NCI-H82 treated with DMSO at 0.1 percent for 48 hours (cell line): Measurements from ENCODE around the gene CMTM5.
"Not testable (repeated sequence)": the region's sequence is repeated elsewhere in the genome, so short reads cannot be mapped to it uniquely, and the experiment has no call there.

ENCODE experiments used
- DNase-seq: peaks from one replicate; lab custom pipeline; 2025; ENCODE audit not compliant: unreplicated experiment; lab: John Stamatoyannopoulos, UW

CMTM5 gene

DNA sequence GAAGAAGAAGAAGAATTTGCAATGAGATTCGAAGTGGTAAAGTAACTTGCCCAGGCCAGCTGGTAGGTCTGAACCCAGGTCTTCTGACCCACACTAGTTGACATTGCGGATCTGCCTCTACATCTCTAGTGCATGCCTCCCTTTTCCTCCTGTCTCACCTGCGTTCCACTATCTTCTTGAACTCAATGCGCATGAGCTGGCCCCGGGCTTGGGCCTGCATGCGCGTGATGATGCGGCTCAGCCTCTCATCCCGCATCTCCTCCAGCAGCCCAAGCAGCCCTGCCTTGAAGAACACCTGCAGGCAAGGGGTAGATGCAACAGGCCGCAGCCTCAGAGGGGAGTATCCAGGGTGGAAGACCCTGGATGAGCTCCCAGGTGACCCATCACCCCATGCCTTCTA is 19.3 kb downstream of the CMTM5 start:
- no peak for DNase-seq

DNA sequence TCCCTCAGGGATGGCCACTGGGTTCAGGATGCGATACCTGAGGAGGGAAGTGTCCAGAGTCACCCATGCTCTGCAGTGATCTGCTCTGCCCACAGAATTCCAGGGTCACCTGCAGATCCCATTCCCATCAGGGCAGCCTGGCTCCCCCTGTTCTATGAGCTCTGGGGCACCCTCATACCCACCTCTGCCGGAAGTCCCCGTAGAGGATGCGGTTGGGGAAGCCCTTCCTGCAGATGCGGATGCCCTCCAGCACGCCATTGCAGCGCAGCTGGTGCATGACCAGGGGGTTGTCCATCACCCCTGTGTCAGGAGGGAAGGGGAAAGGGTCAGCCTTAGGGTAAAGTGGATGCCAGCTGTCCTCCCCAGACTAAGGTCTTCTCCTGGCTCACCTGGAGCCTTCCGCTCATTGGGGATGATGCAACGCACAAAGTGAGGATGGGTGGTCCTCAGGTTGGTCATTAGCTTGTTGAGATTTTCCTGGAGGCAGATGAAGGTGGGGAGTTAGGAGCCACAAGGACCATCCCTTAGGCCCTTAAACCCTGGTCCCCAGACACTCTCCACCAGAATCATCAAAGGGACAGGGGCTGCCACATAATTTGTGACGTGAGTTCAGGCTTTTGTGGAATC is 20.0 kb downstream of the CMTM5 start:
- no peak for DNase-seq

- no peak for DNase-seq
Measured at GRCh38 chr14:23398348-23398747, 21.5 kb downstream of the CMTM5 start.

GRCh38 chr14:23399136-23399535 is 22.3 kb downstream of the CMTM5 start:
- no peak for DNase-seq

DNA sequence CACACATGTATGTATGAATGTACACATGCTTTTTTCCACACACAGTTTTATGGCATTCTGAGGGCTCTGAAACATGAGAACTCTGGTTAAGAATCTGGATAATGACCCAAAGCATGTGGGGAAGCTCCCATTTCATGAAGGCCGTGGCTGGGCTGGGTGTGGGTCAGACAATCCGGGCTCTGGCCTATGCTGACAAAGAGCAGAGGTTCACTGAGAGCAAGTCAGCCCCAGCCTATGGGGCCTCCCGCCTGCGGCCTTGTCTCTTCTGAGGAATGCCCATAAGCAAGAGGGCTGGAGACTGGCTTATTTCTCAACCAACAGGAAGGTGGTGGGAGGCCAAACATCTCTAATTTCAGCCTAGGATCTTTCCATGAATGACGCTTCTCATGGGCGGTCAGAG is 22.7 kb downstream of the CMTM5 start:
- DNase-seq: no peak

- not testable (repeated sequence) for DNase-seq
Measured at GRCh38 chr14:23400496-23401149, 23.8 kb downstream of the CMTM5 start.

DNA sequence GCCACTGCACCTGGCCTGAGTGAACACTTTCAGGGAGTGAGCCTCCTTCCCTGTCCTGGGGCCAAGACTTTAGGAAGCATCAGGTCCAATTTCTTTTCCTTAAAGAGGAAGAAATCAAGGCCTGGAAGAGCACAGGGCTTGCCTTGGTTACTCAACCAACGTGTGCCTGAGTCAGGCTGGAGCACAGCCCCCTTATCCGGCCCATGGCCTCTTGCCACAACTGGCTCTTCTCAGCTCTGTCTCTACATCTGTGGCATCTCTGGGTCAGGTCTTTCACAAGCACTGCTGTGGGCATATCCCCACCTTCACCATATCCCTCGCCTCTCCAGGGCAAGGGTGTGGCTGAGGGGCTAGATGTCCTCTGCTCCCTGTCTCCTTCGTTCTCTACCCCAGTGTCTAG is 24.4 kb downstream of the CMTM5 start:
- no peak for DNase-seq

DNA sequence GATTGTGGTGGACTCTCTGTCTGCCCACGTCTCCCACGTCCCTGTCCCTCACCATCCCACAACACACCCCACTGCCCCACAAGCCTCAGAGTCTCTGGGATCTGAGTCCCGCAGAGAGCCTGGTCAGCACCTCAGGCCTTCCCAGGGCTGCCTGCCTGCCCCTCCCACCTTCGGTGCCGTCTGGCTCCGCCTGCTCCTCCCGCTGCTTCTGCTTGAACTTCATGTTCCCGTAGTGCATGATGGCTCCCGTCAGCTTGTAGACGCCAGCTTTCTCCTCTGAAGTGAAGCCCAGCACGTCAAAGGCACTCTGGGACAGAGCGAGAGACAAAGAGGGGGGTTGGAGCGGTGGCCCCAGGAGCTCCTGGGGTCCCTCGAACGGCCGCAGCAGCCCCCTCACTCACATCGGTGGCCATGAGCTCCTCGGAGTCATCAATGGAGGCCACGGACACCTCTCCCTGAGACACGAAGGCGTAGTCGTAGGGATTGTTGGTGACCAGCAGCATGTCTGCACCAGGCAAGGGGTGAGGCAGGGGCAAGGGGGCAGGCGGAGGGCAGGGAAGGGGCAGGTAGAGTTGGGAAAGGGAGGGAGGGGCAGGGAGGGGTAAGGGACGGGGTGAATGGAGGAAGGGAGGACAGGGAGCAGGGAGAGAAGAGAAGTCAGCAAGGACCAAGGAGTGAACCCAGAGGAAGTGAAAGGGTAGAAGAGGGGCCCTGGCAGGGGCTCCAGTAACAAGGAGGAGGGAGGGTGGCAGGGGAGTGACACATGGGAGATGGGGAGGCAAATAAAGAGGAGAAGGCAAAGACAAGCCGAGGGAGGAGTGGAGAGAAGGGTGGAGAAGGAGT is 25.7 kb downstream of the CMTM5 start:
- no peak for DNase-seq

DNA sequence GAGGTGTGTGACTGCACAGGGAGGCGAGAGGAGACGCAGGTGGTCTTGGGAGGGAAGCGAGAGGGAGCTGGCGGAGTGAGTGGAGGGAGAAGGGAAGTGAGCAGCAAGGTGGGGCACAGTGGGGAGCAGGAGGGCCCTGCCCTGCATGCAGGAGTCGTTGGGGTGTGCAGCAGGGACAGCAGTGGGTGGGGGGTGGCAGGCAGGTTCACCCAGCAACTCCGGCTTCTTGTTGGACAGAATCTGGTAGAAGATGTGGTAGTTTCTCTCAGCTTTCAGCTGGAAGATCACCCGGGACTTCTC is 26.2 kb downstream of the CMTM5 start:
- no peak for DNase-seq

- no peak for DNase-seq
Measured at GRCh38 chr14:23403908-23404307, 27.1 kb downstream of the CMTM5 start.

DNA sequence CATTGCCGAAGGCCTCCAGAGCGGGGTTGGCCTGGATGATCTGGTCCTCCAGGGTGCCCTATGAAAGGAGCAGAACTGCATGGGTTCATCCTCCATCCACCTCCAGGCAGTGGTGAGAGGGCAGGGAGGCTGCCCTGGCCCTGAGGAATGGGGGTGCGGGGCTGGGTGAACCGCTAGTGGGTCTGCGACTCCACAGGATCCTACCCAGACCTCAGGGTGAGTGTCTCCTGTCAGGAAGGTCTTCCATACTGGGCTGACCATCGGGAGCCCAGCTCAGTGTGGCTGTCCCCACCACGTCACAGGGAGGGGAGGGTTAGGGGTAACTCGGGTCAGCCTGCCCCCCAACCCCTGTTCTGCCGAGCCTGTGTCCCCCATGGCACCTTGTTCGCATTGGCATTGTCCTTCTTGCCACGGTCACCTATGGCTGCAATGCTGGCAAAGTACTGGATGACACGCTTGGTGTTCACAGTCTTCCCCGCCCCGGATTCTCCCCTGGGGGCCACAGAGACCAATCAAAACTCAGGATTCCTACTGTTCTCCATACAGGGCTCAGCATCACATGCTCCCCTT is 27.6 kb downstream of the CMTM5 start:
- DNase-seq: no peak

GRCh38 chr14:23405096-23405495 is 28.2 kb downstream of the CMTM5 start:
- DNase-seq: no peak

DNA sequence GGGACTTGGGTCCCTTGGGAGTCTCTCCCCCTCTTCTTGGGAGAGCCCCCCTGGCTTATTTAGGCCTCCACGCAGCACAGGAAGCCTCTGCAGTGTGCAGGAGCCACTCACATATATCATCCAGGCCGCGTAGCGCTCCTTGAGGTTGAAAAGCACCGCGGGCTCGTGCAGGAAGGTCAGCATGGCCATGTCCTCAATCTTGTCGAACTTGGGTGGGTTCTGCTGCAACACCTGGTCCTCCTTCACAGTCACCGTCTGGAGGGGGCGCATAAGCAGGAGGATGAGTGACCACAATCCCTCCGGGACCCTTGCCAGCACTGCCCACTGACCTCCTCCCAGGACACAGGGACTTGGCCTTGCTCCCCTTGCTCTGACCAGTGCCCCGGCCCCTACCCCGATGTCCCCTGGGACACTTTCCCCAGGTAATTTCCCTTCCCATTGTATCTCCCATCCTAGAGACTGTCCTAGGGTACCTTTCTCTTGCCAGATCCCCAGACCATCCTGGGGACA is 28.7 kb downstream of the CMTM5 start:
- no peak for DNase-seq

DNA sequence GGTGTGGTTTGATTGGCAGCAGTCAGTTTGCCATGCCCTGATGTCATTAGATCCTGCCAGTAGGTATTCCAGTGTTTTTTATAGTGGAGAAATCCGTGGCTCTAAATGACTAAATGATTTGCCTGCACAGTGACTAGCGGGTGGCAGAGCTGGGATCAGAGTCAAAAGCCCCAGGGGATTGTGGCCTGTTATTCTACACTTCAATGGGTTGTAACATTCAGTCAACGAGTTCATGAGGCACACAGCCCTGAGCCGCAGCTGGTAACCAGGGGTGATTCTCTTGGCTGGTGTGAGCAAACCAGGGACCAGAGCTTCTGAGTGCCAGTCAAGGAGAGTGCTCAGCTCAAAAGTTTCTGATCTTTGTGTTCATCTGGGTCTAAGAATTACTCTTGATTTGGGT is 29.4 kb downstream of the CMTM5 start:
- DNase-seq: no peak

DNA sequence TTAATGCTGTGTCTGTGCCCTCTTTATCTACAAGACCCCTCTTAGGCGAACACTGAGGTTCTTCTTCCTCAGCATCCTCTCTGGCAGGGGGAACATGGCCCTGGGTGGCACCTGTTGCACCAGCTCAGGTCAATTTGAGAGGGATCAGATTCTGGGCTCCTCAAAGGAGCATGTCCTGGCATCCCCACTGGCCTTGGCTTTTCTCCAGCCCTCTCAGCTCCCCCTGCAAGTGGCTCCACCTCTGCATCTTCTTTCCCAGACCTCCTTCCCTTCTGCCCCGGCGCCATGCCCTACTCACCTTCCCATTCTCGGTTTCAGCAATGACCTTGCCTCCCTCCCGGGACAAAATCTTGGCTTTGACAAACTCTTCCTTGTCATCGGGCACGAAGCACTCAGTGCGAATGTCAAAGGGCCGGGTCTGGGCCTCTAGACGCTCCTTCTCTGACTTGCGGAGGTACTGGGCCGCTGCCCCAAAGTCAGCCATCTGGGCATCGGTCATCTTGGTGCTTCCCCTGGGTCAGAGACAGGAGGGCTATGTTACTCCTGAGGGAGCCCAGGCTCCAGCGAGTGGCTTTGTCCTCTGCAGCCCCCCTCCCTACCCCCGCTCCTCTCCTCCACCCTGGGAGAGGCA is 30.0 kb downstream of the CMTM5 start:
- no peak for DNase-seq

DNA sequence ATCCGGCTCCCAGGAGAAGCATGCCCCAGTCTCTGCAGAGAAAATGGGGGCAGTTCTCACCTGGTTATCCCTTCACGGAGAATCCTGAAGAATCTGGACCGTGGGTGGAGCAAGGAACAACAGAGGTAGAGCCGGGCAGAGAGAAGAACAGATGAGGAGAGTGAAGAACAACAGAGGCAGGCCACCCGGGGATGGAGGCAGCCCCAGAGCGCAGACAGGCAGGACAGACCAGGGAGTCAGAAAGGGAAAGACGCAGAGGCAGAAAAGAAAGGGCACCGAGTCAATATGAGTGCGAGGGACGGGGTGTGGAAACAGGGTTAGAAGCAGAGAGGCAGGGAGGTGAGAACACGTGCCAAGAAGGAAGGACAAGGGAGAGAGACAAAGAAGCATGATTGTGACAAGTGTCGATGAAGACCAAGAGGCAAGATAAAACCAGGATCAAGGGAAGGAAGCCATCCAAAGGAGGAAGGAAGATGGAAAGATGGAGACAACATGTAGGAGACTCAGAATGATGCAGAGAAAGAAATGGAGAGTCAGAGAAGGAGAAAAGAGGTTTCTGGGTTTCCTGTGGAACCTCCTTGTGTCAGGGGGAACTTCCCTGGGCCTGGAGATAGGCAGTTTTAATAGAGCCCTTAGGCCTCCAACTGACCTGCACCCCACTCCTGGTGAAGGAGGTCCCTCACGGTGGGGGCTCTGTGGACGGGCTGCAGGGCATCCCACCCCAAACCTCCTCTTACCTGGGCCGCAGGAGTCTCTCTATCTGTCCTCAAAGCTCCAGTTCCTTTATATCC is 30.9 kb downstream of the CMTM5 start, which contains the start of gene MYH6:
Gene MYH6 (minus strand): TSS at position 758 of the 791 bp plus-strand sequence. CDS start 1,050 bp downstream, outside the sequence.
- DNase-seq: no peak

DNA sequence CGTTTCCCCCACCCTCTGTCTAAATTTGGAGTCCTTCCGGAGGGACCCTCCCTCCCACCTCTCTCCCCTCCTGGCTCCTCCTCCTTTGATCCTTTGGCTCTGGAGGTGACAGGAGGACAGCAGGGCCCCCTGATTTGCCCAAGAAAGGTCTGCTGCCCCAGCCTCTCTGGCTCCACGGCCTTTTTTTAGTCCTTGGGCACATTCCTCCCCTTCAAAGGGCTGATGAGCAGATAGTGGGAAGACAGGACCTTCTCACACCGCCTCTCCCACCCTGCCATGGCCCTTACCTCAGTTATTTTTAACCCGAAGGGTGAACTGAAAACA is 31.4 kb downstream of the CMTM5 start:
- no peak for DNase-seq

- DNase-seq: no peak
Measured at GRCh38 chr14:23409475-23409874, 32.6 kb downstream of the CMTM5 start.

GRCh38 chr14:23409966-23410635 is 33.3 kb downstream of the CMTM5 start:
- no peak for DNase-seq
